Endometrial microvascular endothelial cells (primary cell): Measurements from ENCODE around the gene CARMIL1. TPM values are rescaled to one million over a fixed set of nuclear protein-coding genes. Genes with fewer than 3 reads are reported as not detected.

ENCODE experiments used
- in situ Hi-C: cut with HindIII; loops from 2 replicates; pipeline ENCODE4 v1.10.0; 2017; ENCODE audit warnings: low sequenced_read_pairs, low pct_unique_long_range_greater_than_20kb; ENCODE audit errors: inconsistent ontology term
- total RNA-seq: library from RNA; depleted of rRNA; stranded (reverse); fragments of >200 nt; gene quantifications from one replicate; pipeline ENCODE4 v1.2.3, GENCODE V29; 2015; ENCODE audit errors: inconsistent ontology term

Gene CARMIL1
- total RNA-seq, 1 donor from 2014 or later: 1.0 TPM

- in situ Hi-C loops: no loop called here
These were observed 48.3 kb downstream of the CARMIL1 start for GRCh38 chr6:25327432-25327831.

DNA sequence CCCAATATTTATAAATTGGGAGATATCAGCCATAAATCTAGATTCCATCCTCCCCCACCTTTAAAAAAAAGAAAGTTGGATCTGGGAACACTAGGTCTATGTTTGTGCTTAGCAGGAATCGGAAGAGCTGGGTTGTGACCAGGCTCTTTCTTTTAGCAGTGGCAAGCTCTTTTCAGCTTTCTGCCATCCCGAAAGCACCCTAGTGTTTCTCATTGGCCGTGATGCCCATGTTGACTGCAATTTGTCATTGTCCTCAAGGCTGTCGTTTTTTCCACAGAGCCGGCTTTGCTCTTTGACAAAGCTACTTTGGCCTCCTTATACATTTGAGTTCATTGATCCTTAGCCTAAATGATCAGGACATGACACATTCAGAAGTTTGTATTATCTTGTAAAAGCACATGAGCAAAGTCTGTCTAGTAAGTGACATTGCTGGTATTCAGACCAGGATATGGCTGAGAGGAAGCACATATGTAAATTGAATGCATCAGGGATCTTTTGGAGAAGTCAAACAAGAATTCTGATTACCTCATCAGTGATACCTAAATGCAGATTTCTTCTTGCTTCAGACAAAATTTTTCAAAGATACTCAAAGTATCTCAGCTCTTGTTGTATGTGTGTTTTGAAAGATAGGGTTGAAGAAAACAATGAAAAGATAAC, 50.1 kb downstream of the CARMIL1 start:
- in situ Hi-C loops: no loop called here

DNA sequence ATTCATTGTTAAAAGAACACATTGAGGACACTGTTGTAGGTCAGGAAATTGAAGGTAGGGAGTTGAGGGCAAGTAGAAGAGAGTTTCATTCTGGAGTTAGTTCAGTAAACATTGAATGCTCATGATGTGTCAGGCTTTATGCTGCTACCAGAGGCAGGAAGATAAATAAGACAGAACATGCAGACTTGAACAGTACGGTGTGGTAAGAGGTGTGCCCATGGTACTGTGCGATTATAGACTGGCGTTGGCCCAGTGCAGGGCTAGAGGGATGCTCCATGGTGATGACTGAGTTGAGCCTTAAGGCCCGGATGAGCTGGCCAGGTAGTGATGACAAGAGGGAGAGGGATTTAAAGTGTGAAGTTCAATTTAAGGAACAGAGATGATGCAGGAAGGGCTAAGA, 50.8 kb downstream of the CARMIL1 start:
- in situ Hi-C loops: no loop called here

- in situ Hi-C loops: no loop called here
These were observed 51.9 kb downstream of the CARMIL1 start for GRCh38 chr6:25330796-25331685.

DNA sequence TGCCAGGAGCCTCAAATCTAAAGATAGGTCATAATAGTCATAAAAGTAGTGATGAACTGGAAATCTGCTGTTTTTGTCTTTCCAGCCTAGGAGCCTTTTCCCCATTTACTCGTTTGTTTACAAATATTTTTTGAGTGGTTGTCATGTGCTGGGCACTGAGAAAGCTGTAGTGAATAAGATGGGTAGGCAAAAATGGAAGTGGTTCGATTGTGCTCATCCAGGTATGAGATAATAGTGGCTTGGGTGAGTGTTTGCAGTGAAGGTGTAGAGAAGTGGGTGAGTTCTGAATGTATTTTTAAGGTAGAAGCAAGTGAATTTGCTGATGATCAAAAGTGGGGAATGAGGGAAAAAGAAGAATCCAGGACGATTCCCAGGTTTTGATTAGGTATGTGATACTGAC, 53.0 kb downstream of the CARMIL1 start:
- in situ Hi-C loops: no loop called here

GRCh38 chr6:25332655-25333071, 53.5 kb downstream of the CARMIL1 start:
- in situ Hi-C loops: no loop called here

GRCh38 chr6:25333471-25333870, 54.3 kb downstream of the CARMIL1 start:
- in situ Hi-C loops: no loop called here

GRCh38 chr6:25334793-25335192, 55.6 kb downstream of the CARMIL1 start:
- in situ Hi-C loops: no loop called here

- in situ Hi-C loops: no loop called here
These were observed 57.8 kb downstream of the CARMIL1 start for GRCh38 chr6:25336996-25337395.

DNA sequence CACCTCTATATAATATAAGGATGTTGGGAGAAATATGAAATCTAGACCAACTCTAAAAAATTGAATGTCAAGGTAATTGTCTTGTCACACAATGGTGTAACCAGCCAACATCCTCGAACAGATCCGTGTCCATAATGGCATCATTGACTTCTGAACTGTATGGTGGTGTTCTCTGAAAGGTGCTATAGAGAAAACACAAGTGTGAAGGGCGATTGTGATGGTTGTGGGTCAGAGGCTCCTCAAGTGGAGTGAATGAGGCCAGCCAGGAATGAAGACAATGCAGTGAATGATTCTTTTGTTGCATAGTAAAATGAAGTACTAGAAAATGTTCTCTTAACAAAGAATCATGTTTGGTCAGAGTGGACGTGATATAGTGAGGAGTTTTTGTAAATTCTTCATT, 58.3 kb downstream of the CARMIL1 start:
- in situ Hi-C loops: no loop called here

GRCh38 chr6:25340431-25341202, 61.4 kb downstream of the CARMIL1 start:
- in situ Hi-C loops: no loop called here

- in situ Hi-C loops: no loop called here
These were observed 62.0 kb downstream of the CARMIL1 start for GRCh38 chr6:25341203-25341552.

GRCh38 chr6:25341923-25342619, 62.9 kb downstream of the CARMIL1 start:
- in situ Hi-C loops: no loop called here

DNA sequence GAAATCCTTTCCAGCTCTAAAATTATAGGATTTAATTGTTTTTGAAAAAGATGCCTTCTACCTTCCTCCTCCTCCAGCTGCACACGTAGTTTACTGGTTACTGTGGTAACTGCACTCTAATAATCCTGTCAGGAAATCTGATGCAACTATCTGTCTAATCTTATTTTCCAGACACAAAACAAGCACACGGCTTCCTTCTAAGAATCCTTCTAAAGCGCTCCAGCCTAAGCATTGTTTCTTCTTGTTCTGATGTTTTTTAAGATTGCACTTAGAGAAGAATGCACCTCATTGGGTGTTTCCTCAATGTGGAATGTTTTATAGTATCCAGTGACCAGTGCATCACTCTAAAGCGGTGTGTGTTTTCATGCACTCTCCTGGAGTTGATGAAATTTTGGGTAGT, 63.6 kb downstream of the CARMIL1 start:
- in situ Hi-C loops: no loop called here

DNA sequence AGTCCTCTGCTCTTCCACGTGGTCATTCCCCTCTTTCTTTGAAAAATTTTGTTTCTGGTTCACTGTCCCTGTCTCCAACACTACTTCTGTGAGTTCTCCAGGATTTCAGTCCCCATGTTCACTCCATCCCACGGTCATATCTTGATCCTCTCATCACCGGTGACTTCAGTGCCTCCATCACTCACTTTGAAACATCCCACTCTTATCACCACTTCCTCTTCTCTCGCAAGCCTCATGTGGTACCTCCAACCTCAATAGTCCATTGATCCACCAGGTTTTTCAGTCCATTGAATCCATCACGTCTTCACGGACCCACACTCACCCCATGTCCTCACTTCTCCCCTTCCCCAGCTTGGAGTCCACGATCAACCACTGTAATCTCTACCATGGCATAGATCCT, 64.8 kb downstream of the CARMIL1 start:
- in situ Hi-C loops: no loop called here

DNA sequence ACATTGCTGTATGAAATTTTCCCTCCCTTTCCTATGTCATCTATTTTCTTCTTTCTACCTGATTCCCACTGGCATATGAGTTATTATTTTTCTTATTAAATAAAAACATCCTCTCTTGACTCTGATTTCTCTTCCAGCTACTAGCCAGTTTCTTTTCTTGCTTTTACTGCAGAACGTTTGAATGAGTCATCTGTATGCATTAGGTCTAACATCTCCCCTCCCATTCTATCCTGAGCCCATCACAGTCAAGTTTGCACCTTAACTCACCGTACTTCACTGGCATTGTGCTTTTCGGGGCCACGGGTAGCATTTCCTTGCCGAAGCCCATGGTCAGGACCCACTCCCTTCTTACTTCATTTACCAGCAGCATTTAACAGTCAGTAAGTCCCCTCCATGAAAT, 65.7 kb downstream of the CARMIL1 start:
- in situ Hi-C loops: no loop called here

DNA sequence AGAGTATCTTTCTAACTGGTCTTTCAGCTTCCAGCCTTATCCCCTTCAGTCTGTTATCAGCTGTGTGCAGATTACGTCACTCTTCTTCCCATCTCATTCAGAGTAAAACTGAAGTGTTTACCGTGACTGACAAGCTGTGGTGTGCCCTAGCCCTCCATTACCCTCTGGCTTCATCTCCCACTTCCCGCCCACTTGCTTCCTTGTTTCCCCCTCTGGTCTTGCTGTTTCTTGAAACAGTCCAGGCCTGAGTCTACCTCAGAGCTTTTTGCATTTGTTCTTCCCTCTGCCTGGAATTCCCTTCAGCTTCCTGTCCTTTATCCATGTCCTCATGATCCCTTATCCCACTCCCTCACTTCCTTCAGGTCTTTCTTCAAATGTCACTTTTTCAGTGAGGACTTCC, 66.9 kb downstream of the CARMIL1 start:
- in situ Hi-C loops: no loop called here

DNA sequence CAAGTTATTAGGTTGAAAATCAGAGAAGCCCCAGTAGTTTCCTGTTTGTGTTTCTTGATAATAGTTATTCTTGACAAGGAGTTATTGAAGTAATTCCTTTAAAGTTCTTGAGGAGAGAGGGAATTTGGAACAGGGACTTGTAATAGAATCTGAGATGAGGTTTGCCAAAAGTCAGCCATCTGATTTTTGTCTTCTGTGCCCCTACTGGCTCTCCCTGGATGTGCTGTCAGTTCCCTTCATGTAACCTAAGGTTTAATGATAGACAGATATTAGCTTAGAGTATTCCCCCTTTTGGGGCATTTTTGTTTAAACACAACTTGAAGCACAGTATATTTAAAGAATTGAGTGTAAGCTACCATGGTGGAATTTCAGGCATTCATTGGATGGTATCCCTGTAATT, 71.4 kb downstream of the CARMIL1 start:
- in situ Hi-C loops: no loop called here

DNA sequence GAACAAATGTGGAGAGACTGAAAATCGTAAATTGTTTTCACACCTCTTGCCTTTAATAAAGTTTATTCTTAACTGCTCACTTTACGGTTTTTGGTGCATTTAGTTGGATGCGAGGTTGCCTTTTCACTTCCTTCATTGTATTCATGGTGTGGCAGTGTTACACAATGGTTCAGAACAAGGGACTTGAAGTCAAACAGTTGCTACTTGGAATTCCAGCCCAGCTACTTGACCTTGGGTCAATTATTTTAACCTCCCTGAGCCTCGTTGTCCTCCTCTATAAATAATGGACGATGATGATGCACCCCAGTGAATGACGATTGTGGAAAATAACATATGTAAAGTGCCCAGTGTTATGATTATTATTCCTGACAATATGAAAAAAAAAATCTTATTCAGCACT, 72.3 kb downstream of the CARMIL1 start:
- in situ Hi-C loops: no loop called here
